Upper lobe of left lung (tissue), 4 donors: ENCODE measurements around the gene SUN1.

Experiments used
- POLR2A ChIP-seq, 4 donors: fragments of 450-650 bp; IDR thresholded peaks; one replicate each; pipeline ENCODE4 v1.5.1; 2016 to 2017; ENCODE audit warnings: antibody characterized with exemption in 4 of 4, mild to moderate bottlenecking in 2 of 4
- TF ChIP-seq, protein P1 (sequence below), 6 experiments: fragments of 450-650 bp in 4 of 6; fragments of 200-600 bp in 2 of 6; sonication (generic) in 2 of 6; IDR thresholded peaks; one replicate each; pipeline ENCODE4 v1.5.1; 2016 to 2019; ENCODE audit warnings: antibody characterized with exemption in 6 of 6

GRCh38 chr7:890868-891267 lies 58.6 kb downstream of the SUN1 start:
- TF ChIP-seq, protein P1, sequence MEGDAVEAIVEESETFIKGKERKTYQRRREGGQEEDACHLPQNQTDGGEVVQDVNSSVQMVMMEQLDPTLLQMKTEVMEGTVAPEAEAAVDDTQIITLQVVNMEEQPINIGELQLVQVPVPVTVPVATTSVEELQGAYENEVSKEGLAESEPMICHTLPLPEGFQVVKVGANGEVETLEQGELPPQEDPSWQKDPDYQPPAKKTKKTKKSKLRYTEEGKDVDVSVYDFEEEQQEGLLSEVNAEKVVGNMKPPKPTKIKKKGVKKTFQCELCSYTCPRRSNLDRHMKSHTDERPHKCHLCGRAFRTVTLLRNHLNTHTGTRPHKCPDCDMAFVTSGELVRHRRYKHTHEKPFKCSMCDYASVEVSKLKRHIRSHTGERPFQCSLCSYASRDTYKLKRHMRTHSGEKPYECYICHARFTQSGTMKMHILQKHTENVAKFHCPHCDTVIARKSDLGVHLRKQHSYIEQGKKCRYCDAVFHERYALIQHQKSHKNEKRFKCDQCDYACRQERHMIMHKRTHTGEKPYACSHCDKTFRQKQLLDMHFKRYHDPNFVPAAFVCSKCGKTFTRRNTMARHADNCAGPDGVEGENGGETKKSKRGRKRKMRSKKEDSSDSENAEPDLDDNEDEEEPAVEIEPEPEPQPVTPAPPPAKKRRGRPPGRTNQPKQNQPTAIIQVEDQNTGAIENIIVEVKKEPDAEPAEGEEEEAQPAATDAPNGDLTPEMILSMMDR (IDR thresholded peaks at IDR 0.05), result no peak
- no peak for TF ChIP-seq POLR2A (IDR thresholded peaks at IDR 0.05)
